NCI-H1048 (cell line): ENCODE data around the gene TMEM63A.
"Not testable (repeated sequence)": the region's sequence is repeated elsewhere in the genome, so short reads cannot be mapped to it uniquely, and the experiment has no call there.

Experiments used
- DNase-seq: peaks from one replicate; lab custom pipeline; 2025; lab: John Stamatoyannopoulos, UW

TMEM63A gene

DNA sequence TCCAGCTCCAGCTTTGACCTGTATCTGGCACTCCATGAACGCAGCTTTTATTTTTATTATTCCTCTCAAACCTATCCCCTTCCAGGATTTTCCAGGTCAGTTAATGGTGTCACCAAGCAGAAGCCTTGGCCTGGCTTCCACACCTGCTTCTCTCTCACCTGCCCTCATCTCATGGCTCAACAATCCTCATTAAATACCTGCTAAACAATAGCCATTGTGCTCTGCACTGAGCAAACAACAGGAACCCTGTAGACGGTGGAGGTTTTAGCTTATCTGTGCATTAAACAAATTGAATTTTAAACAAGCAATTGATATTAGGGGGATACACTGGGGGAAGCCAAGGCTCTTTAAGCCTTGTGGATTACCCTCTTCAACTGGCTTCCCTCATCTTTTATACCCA lies 26.6 kb upstream of the TMEM63A start:
- no peak for DNase-seq

DNA sequence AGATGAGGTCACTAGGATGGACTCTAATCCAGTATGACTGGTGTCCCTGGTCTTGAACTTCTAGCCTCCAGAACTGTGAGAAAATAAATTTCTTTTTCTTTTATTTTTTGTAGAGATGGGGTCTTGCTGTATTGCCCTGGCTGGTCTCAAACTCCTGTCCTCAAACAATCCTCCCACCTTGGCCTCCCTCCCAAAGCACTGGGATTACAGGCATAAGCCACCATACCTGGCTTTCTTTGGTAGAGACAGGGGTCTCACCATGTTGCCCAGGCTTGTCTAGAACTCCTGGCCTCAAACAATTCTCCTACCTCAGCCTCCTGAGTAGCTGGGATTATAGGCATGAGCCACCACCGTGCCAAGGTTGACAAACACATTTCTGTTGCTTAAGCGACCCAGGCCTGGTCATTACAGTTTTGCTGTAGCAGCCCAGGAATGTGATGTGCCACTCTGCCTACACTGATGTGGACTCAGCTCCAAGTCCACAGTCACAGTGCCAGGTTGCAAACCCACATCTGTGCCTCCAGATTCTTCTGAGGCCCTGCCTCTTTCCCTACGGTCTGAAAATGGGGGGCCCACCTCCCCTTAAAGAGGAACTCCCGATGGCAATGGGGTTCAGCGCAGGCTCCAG lies 25.9 kb upstream of the TMEM63A start:
- DNase-seq = no peak

DNA sequence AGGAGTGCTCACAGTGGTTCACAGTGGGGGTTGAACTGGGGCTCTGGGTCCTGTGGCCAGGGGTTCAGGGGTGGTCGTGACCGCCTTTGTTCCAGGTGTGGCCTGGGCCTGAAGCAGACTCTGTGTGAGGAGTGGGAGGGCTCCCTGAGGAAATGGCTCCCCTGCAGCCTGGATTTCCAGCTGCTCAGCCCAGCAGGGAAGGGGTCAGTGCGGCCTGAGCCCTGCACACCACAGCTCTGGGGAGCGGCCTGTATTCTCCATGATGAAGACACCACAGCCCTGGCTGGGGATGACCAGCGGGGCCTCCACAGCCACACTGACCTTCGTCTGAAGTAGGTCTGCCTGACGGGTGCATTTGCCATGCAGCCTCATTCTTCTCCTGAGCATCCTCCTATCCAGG lies 25.2 kb upstream of the TMEM63A start:
- no peak for DNase-seq

DNA sequence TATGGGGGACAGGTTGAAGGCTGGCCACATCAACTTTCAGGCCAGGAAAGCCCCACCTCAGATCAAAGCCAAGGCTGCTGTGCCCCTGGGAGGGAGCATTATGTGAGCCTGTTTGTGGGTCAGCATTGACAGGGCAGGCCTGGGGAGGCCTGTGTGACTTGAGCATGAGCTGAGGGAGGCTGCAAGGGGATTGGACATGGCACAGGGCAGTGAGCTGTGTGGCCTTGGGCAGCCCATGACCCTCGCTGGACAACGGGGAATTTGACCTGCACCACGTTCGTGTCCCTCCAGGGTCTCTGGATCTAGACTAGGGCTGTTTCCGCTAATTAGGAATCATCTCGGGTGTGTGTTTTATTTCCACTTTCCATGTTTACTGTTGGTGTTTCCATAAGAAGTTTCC lies 24.3 kb upstream of the TMEM63A start:
- DNase-seq = no peak

DNA sequence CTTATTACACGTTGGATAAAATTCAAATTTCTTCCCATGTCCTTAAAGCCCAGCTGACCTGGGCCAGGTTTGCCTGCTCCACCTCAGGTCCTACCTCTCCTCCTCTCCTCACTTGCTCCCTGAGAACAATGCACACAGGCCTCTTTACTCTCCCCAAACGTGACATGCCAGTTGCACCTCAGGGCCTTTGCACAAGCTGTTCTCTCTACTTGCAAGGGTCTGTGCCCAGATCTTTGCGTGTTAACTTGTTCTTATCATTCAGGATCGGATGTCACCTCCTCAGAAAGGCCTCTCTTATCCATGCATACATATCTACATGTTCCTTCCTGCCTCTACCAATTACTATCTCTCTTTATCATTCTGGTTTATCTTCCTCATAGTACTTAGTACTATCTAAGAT lies 21.4 kb upstream of the TMEM63A start:
- no peak for DNase-seq

DNA sequence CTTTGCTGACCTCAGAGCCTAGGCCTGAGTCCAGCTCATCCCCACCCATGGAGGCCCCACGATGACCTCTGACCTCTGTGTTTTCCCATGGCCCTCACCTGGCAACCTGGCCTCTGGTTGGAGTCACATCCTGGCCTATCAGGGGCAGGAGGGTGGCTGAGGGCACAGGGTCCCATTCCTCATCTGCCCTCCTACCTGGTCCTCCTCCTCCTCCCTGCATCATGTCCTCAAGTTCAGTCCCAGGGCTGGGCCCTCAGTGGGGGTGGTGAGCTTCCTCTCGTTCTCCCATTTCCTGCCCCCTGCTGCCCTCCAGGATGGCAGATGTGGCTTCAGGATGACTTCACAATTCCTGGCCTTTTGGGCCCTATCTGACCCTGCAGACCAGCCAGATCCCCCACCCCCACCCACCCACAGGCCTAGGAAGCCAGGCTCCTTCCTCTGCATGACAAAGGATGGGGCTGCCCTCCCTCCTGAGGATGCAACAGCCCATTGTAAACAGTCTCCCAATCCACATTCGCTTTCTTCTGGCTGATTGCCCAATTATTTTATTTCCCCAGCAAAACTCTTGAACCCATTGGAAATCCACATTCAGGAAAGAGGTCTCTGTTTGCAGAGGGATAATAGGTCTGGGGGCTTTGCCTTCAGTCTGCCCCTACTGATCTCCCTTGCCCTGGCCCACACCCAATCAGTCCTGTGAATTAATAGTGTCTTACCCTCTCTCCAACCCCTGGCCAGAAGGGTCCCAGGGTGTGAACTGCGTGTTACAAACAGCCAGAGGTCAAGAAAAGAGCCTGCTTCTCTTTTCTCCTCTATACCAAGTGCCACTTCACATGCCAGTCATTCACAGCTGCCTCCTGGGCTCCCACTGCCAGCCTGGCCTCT lies 17.1 kb upstream of the TMEM63A start:
- no peak for DNase-seq

DNA sequence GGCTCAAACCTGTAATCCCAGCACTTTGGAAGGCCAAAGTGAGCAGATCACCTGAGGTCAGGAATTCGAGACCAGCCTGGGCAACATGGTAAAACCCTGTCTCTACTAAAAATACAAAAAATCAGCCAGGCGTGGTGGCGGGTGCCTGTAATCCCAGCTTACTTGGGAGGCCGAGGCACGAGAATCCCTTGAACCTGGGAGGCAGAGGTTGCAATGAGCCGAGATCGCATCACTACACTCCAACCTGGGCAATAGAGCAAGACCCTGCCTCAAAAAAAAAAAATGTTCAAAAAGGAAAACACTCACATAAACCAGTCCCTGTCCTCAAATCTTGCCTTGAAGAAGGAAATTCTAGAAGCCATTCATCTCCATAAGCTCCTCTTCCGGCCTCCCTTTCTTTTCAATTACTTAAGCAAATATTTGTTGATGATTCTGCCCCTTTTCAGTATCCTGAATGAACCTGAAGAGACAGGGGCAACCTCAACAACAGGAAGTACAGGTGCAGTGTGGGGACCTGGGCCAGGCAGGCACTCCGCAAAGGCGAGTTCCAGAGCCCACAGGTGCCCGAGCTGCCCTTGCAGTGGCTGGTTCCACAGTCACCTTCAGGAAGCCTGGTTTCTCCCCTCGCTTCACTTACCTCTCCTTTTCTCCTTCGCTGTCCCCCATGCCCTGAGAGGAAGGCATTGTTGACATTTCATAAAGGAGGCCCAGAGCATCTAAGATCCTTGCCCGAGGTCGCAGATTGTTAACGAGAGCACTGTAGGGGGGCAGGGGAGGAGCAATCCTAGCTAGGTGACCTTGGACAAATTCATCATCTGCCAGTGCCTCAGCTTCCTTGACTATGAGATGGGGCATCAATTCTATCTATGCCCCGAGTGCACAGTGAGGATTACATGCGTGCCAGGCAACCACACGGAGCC lies 15.7 kb upstream of the TMEM63A start:
- DNase-seq = no peak

DNA sequence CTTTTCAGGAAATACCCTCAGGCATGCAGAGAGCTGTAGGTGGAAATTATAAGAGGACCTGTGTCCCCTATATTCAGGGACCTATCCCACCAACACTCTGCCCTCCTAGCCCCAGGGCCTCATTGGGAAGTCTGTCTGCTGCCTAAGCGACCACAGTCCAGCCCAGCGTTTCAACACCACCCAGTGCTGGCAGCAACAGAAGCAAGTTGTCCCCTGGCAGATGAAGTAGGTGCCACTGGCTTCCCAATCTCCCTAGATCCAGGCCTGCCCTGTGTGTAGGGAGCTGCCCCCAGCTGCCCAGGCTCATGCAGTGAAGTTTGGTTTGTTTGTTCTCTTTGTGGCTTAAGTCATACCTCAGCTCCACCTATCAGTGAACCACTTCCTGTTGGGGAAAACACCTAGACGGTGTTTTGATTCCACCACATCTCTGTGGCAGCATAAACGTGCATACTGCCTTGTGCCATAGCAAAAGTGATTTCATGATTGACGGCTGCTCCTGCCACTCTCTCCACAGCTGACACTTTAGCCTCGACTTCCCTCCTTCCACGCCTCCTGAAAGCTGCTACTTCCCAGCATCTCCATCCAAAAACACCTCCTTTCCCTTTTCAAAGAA lies 14.9 kb upstream of the TMEM63A start:
- DNase-seq = no peak

DNA sequence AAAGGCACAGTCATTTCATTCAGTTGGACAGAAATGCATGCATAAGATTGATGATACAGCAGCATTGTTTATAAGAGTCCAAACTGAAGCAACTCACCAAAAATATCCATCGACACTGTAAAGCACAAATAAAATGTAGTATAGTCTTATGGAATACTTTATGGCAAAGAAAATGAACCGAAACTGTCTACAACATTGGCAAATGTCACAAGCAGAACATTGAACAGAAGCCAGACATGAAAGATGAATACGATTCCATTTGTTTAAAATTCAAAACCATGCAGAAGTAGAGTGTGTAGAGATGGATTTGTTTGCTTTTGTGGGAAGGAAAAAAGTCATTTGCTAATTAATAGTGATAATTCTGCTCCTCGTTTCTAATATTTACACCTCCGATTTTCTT lies 14.3 kb upstream of the TMEM63A start:
- no peak for DNase-seq

DNA sequence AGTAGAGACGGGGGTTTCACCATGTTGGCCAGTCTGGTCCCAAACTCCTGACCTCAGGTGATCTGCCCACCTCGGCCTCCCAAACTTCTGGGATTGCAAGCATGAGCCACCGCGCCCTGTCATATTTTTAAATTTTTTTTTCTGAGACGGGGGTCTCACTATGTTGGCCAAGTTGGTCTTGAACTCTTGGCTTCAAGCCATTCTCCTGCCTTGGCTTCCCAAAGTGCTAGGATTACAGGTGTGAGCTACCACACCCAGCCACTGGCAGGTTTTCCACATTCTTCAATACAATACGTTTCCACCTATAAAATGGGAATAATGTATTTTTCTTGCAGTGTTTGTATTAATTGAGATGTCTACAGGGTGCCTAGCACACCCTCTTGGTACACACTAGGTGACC lies 10.1 kb upstream of the TMEM63A start:
- DNase-seq = no peak

DNA sequence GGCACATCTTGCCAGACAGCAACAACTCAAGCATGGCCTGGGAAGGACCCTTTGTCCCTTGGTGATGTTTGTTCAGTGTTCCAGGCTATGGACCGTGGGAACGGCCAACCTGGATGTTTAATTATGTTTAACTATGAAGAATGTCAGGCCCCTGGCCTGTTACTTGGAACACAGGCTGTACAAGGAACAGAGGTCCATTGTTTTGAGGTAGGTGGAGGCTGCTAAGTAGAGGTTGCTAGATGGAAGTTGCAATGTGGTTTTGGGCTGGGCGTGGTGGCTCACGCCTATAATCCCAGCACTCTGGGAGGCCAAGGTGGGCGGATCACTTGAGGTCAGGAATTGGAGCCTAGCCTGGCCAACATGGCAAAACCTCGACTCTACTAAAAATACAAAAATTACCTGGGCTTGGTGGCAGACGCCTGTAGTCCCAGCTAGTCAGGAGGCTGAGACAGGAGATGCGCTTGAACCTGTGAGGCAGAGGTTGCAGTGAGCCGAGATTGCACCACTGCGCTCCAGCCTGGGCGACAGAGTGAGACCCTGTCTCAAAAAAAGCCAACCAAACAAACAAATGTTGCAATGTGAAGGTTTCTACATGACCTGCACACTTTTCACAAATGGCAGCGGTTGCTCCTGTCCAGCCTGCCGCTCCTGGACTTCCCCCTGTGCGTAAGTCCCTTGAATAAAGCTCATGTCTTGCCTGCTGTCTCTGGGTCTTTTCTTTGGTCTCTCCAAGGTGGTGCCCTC lies 9.2 kb upstream of the TMEM63A start:
- no peak for DNase-seq

DNA sequence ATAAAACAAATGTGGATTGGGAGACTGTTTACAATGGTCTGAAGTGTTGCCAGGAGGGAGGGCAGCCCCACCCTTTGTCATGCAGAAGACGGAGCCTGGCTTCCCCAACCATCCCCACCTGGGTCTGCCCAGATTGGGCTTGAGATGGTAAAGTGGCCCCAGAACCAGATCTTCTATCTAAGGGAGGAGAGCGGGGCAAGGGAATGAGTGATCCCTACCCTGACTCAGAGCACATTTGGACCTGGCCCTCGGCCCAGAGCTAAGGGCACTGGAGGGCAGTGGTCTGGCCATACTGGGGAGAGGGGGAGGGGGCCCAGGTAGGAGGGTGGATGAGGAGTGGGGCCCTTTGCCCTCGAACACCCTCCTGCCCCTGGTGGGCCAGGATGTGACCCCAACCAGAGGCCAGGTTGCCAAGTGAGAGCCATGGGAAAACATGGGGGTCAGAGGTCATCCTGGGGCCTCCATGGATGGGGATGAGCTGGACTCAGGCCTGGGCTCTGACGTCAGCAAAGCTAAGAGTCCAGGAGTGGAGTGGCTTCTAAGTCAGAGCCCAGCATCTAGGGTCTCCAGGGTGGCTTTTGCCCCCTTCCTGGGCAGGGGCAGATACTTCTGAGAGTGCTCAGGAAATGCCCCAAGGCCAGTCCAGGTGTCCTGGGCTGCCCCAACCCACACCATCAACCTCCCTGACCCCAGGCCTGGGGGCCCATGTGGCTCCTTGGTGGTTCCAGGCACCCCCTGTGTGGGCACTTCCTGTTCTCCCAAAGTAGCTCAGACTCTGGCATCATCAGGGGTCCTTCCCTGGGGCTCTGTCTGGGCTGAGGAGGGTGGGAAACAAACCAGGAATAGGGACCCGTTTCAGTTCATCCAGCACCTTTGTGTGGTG lies 8.4 kb upstream of the TMEM63A start:
- no peak for DNase-seq

DNA sequence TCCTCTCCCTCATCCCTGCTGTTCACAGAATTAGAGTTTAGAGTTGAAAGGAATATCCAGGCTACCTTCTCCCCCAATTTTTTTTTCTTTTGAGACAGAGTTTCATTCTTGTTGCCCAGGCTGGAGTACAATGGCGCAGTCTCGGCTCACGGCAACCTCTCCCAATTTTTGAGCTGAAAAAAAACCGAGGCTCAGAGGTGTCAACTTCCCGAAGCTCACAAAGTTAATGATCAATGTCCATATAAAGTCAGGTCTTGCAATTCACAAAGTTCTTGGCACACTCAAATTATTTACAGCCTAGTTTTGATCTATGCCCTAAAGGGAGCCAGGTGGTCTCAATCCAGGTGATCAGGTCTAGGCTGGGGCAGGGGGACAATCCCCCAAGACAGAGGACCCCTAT lies 7.6 kb upstream of the TMEM63A start:
- no peak for DNase-seq

DNA sequence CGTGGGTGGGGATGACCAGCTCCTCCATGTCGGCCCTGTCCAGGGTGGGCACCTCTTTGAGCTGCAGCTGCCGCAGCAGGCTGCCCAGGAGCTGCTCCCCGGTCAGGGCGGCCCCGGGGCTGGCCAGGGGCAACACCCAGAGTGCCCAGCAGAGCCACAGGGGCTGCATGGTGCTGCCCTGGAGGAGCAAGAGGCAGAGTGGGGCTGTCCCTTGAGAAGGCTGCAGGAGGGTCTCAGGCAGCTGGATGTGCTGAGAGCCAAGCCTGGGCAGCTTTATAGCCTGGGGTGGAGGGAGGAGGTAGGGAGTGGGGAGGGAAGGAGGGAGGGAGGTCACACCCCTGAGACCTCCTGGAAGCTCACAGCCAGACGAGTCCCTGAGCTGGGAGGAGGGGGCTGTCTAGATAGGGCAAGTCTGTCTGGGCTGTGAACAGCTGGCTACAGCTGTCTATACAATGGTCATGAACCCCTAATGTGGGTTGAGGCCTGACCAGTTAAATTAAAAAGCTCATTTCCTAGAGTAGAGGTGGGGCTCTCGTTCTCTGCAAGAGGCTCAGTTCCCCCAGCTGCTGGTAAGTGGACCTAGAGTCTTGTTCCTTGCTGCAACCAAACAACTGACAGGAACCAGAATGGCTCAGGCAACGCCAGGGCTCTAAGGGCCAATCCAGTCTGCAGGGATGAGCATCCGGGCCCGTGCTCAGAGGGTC lies 6.9 kb upstream of the TMEM63A start, which contains the start of gene LEFTY1:
TSS of gene LEFTY1 (minus strand) at position 249 of the 704 bp plus-strand sequence. CDS start at position 169, 80 bp downstream.
- DNase-seq = no peak

DNA sequence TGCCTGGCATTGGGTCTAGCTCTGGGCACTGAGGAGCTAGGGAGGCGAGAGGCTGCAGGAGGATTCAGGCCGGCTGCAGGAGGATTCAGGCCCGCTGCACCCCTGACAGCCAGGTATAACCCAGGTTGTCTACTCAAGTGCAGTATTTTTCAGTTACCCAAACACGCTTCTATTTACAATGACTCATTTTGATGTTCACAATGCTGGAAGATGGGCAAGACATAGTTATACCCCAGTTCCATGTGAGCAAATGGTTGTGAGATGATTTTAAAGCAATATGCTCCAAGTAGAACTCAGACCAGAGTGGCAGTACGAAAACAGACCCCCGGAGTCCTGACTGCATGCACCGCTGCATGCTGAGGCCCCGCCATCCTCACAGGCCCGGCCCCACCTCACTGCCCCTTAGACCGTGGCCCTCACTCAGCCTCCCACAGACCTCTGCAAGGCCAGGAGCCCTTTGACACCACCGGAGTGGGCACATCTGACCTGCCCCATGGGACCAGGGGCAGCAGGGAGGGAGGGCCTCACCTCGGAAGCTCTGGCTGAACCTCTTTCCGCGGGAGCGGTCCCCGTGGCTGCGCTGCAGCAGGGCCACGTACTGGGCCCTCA lies 6.2 kb upstream of the TMEM63A start:
- no peak for DNase-seq

DNA sequence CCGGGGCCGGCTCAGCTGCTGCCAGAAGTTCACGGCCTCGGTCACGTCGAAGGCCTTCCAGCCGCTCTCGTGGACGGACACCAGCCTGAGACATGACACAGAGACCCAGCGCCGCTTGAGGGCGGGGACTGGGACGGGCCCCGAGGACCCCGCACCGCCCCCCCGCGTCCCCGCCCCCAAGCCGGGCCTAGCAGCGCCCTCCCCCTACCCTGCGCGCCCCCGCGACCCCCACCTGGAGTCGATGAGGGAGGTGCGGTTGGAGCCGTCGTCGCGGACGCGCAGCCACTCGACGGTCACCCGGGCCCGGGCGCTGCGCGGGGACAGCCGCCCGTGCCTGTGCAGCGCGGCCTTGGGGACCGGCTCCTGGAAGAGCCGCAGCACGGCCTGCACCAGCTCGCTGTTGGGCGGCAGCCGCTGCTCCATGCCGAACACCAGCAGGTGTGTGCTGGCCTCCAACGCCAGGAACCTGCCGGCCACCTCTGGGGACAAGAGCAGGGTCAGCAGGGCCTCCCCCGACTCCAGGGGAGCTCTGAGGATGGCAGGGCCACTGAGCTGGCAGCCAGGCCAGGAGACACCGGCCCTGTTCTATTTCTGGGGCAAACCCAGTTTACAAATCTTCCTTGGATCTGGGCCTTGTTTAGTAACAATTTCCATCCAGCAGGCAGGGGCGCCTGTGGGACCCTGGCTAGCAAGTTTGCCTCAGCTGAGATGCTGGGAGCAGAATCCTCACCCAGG lies 5.5 kb upstream of the TMEM63A start:
- not testable (repeated sequence) for DNase-seq

DNA sequence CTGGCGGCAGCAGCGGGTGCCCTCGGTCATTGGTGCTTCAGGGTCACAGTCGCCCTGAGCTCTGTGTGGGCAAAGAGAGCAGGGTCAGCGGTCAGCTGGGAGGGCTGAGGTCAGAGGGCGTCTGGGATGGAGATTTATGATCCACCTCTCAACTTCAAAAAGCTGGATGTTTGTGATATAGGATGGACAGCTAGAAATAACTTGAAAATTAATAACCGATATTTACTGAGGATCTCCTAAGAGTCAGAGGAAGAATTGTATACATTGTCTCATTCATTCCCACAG lies 4.8 kb upstream of the TMEM63A start:
- DNase-seq = no peak

DNA sequence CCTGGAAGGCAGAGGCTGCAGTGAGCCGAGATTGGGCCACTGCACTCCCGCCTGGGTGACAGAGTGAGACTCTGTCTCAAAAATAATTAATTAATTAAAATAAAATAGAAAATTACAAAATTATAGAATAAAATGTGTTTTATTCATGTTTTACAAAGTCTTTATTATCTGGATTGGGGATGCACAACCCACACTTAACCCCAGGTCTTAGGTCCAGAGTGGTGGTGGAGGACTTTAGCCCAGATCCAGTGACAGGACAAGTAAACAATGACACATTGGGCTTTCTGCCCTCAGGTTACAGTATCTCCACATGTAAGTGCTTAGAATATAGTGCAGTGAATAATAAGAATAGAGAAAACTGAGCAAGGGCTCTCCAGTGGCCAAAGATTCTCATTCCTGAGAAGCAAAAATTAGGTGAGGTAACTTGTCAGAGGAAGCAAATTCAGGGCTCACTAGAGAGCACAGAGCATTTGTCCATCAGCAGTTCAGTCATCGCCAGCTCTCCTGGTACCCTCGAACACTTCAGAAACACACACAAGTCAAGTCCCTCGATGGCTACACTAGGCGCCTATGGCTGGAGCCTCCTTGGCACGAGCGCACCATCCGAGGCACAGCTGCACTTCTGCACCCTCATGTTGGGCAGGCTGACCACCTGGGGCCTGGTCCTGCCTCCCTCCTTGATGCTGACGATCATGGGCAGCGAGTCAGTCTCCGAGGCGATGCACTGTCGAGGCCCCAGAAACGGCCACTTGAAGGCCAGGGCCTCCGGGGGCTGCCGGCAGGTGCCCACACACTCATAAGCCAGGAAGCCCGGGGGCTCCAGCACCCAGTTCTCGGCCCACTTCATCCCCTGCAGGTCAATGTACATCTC lies 4.2 kb upstream of the TMEM63A start:
- DNase-seq = no peak
